HG03159 (cell line): ENCODE measurements around the gene RTN4R.
A peak's percentile ranks its signal among the peaks of the same experiment; 100 is the strongest.
"Not testable (repeated sequence)": the region's sequence is repeated elsewhere in the genome, so short reads cannot be mapped to it uniquely, and the experiment has no call there.

Source experiments
- ATAC-seq: cut with Tn5 transposase; IDR thresholded peaks from one replicate; pipeline ENCODE4 v1.9.1; 2021; ENCODE audit warnings: mild to moderate bottlenecking, moderate library complexity; ENCODE audit not compliant: unreplicated experiment

RTN4R gene

DNA sequence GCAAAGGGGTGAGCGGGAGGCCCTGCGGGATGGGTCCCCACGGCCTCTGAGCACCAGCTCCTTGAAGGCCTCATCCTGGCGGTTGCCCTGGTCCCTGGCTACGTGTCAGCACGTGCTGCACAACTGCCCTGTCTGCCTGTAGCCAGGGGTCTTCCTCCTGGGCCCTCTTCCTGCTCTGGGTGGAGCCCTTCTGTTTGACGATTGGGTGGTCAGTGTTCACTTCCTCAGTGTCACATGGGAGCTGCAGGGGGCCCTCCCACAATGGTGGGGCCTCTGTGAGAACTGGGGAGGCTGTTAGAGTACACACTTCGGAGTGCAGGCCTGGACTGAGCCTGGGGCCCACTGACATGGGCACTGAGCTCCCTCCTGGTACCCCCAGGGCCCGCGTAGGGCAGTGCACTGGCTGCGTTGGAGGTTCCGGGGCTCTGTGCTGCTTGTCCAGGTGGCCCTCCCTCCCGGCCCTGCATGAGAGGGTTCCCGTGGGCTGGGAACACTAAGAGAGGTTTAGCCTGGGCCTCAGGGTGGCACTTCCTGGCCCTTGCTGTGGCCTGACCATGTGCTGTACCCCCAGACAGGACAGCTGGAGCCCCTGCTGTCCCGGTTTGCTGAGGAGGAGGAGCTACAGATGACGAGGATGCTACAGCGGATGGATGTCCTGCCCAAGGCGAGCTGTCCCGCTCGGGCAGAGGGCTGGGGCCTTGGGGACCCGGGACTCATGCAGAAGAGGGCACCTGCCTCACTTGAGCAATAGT is 38.0 kb upstream of the RTN4R start:
- ATAC-seq, result no peak

GRCh38 chr22:20305230-20305893 is 37.2 kb upstream of the RTN4R start:
- ATAC-seq, result not testable (repeated sequence)

- no peak for ATAC-seq
Observed at GRCh38 chr22:20304646-20305045, 36.5 kb upstream of the RTN4R start.

DNA sequence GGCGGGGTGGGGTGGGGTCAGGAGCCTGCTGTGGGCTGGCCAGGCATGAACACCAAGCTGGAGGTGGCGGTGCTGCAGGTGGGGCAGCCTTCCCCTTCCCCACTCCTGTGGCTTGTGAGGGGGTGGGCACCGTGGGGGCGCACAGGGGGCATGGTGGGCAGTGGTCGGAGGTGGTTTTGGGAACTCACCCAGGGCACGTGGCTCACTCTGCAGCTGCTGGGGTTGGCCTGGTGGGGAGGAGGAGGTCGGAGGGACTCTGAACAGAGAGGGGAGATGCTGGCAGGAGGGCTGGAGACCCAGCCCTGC is 35.1 kb upstream of the RTN4R start:
- not testable (repeated sequence) for ATAC-seq

- no peak for ATAC-seq
Observed at GRCh38 chr22:20302438-20303228, 34.5 kb upstream of the RTN4R start.

GRCh38 chr22:20299746-20300136 is 31.6 kb upstream of the RTN4R start:
- ATAC-seq, result no peak

DNA sequence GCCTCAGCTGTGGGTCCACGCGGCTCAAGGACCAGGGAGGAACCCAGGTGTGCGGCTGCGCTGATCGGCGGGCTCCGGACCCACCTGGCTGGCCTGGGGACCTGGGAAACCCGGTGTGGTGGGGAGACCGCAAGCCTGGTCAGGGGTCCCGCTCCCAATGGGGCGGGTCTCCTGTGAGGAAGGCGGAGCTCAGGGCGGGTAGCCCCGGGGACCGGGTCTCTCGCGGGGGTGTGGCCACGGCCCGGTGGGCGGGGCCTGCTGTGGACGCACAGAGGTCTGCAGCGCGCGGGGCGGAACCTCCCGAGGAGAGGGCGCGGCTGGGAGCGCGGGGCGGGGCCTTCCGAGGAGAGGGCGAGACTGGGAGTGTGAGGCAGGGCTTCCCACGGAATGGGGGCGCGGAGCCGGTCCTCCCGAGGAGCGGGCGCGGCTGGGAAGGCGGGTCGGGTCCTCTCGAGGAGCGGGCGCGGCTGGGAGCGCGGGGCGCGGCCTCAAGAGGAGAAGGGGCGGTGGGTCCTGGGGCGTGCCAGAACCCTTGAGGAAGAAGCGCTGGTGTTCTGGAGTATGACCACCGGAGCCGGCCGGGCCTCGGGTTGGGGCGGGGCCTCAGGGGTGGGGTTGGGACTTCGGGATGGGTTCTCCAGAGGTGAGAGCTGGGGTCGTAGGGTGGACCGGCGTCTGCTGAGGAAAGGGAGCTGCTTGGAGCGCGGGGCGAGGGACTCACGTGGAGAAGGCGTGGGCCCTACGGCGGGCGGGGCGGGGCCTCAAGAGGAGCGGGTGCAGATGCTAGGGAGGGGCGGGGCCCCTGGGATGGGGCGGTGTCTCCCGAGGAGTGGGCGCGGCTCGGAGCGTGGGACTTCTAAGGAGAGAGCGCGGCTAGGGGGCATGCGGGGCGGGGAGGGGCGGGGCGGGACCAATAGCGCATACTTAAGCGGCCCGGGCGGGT is 31.0 kb upstream of the RTN4R start:
- peak; percentile 55 for ATAC-seq

GRCh38 chr22:20298110-20298802 is 30.1 kb upstream of the RTN4R start:
- no peak for ATAC-seq

DNA sequence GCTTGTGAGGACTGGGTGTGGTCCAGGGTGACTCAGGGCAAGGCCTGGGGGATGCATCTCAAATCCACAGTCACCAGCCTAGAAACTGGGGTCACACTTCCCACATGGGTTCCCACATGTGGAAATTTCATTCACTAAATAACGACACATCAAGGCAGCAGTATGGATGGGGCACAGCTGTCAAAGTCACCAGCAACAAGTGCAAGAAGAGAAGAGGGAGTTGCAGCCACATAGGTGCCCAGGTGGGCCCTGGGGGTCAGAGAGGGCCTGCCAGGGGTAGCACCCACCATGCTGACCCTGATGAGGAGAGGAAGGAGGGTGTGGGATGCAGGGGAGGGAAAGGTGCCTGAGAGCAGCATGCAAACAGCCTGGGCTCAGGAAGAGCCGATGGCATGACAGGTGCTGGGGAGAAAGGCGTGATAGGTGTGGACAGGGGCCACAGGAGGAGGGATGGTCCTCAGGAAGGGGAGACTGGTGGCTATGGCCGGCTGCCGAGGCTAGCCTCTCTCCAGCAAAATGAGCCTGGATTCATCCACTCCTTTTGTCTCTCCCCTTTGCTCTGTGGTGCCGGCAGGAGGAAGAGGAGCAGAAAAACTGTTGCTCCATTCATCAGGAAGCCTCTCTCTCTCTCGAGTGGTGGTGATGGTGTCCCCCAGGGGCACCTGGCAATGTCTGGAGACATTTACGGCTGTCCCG is 29.4 kb upstream of the RTN4R start:
- no peak for ATAC-seq

GRCh38 chr22:20296598-20296997 is 28.5 kb upstream of the RTN4R start:
- ATAC-seq, result no peak

- ATAC-seq, result no peak
Observed at GRCh38 chr22:20295262-20296064, 27.3 kb upstream of the RTN4R start.

- ATAC-seq, result no peak
Observed at GRCh38 chr22:20292673-20293232, 24.6 kb upstream of the RTN4R start.

GRCh38 chr22:20292108-20292507 is 24.0 kb upstream of the RTN4R start:
- no peak for ATAC-seq

- ATAC-seq, result no peak
Observed at GRCh38 chr22:20291604-20292063, 23.5 kb upstream of the RTN4R start.

DNA sequence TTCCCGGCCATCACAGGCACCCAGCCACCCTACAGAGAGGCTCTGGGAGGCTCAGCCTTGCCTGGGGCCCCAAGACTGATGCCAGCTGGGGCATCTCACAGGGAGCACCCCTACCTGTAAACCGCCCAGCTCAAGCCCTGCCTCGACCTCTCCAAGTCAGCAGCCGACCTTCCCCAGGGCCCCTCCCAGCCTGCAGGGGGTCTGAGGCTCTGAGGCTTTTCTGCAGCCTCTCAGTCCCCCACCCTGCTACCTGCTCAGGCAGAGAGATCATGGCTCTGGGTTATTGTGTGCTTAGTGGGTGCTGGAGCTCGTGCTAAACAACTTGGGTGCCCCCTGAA is 23.1 kb upstream of the RTN4R start:
- no peak for ATAC-seq

DNA sequence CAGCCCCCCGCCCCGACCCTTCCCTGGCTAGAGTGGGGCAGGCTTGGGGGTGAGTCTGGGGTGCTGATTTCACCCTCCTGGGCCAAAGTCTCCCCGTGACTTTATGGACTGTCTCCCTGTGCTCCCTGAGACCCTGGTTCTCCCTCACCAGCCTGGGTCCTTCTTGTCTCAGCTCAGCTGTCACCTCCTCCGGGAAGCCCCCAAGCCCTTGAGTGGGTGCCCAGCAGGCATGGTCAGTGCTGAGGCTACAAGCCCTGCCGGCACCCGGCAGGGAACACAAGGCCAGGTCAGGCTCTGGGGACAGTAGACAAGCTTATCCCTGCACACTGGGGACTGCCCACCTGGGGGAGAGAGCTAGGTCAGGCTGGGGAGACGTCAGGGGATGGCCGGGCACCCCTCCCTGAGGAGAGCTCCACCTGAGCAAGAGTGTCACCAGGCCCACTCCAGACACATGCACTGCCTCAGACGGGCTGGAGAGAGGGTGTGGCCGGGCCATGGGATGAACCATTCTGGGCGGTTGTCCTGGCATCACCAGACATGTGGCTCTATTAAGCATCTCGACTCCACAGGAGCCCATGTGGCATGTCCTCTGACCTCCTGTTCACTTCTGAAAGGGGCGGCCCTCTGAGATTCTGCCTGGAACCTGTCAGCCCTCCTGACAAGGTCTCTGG is 22.6 kb upstream of the RTN4R start:
- no peak for ATAC-seq

DNA sequence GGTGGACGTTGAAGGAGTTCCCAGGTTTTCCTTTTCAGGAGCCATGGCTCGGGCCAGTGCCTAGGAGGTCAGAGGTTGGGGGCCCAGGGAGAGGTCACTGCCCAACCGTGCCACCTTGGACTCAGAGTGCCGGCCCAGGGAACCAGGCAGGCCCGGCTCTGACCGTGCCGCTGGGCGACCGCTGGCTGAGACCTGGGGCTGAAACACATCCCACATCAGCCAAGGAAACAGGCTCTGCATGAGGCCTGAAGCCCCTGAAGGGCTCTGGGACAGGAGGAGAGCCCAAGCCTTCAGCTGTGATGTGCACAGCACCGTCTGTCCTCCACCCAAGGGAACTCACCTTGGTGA is 21.9 kb upstream of the RTN4R start:
- ATAC-seq, result no peak
